B cell (primary cell): ENCODE data around the gene TMEM120A. TPM values are rescaled to one million over a fixed set of nuclear protein-coding genes. Genes with fewer than 3 reads are reported as not detected.
A peak's percentile ranks its signal among the peaks of the same experiment; 100 is the strongest.

Source experiments
- ATAC-seq: fragments of 200-7000 bp; cut with Tn5 transposase; one replicate; pipeline ENCODE4 v1.10.0; 2021; ENCODE audit warnings: low read depth, mild to moderate bottlenecking, moderate number of reproducible peaks, moderate library complexity
- CTCF ChIA-PET: fragments of 350-600 bp; sonication (Branson Sonifier 250); formaldehyde crosslinking; loops from one replicate; lab custom pipeline; 2021; ENCODE audit warnings: antibody characterized with exemption, inconsistent platforms; lab: Charles Lee
- POLR2A ChIA-PET: fragments of 350-600 bp; sonication (Branson Sonifier 250); formaldehyde crosslinking; loops from one replicate; lab custom pipeline; 2021; ENCODE audit warnings: antibody characterized with exemption; lab: Charles Lee
- DNase-seq: peaks from one replicate; pipeline ENCODE4 v3.0.0; 2013
- H2AFZ ChIP-seq: 2 replicates; pipeline ENCODE4 v1.6.1; 2012; ENCODE audit warnings: mild to moderate bottlenecking, low read depth, low read length; ENCODE audit not compliant: insufficient read depth, poor library complexity, severe bottlenecking
- H3K27ac ChIP-seq, 2 donors: 1 replicate in 1 of 2; 2 replicates in 1 of 2; pipeline ENCODE4 v1.5.1; 2012 to 2013; ENCODE audit warnings: low read length in 2 of 2, mild to moderate bottlenecking in 2 of 2, moderate library complexity in 1 of 2
- H3K27me3 ChIP-seq, 4 experiments: fragments of 200-600 bp in 1 of 4; sonication (generic) in 1 of 4; replicated peaks in 1 of 4; 1 replicate in 2 of 4; 2 replicates in 2 of 4; pipeline versions ENCODE4 v1.6.1 to v1.7.0; 2013 to 2016; ENCODE audit warnings: low read length in 3 of 4, mild to moderate bottlenecking in 2 of 4, mixed read lengths in 1 of 4, moderate library complexity in 1 of 4; ENCODE audit not compliant: insufficient read depth in 4 of 4, control insufficient read depth in 3 of 4; ENCODE audit errors: control extremely low read depth in 1 of 4
- H3K36me3 ChIP-seq, 2 experiments: replicated peaks in 1 of 2; 1 replicate in 1 of 2; 2 replicates in 1 of 2; pipeline versions ENCODE4 v1.6.1 to v1.7.1; 2013; ENCODE audit warnings: low read length in 1 of 2; ENCODE audit not compliant: insufficient read depth in 2 of 2, control insufficient read depth in 1 of 2; ENCODE audit errors: control extremely low read depth in 1 of 2, extremely low read depth in 1 of 2
- H3K4me1 ChIP-seq, 2 donors: fragments of 200-600 bp in 1 of 2; sonication (generic) in 1 of 2; 1 replicate in 1 of 2; 2 replicates in 1 of 2; pipeline versions ENCODE4 v1.5.1 to v1.6.1; 2013 to 2017; ENCODE audit warnings: low read length in 2 of 2; ENCODE audit not compliant: control insufficient read depth in 2 of 2, insufficient read depth in 2 of 2
- H3K4me2 ChIP-seq: replicated peaks from 2 replicates; pipeline ENCODE3; 2012; ENCODE audit warnings: mild to moderate bottlenecking, low read depth, low read length; ENCODE audit not compliant: poor library complexity, severe bottlenecking
- H3K4me3 ChIP-seq, 5 experiments: fragments of 200-600 bp in 1 of 5; sonication (generic) in 1 of 5; 1 replicate in 3 of 5; 2 replicates in 2 of 5; pipeline versions ENCODE4 v1.5.1 to v1.7.0; 2011 to 2016; ENCODE audit warnings: low read length in 4 of 5, mild to moderate bottlenecking in 4 of 5, low read depth in 2 of 5, control low read depth in 1 of 5, moderate library complexity in 1 of 5; ENCODE audit not compliant: insufficient read depth in 1 of 5; ENCODE audit errors: control extremely low read depth in 1 of 5, extremely low read depth in 1 of 5
- H3K79me2 ChIP-seq: fragments of 200-600 bp; sonication (generic); one replicate; pipeline ENCODE4 v1.6.0; 2016; ENCODE audit warnings: low read length; ENCODE audit not compliant: control insufficient read depth, insufficient read depth
- H3K9ac ChIP-seq: fragments of 200-600 bp; sonication (generic); 2 replicates; pipeline ENCODE4 v1.6.1; 2017; ENCODE audit warnings: mild to moderate bottlenecking, low read length, moderate library complexity
- H3K9me3 ChIP-seq, 3 donors: one replicate each; pipeline versions ENCODE4 v1.6.1 to v1.7.1; 2013; ENCODE audit warnings: low read length in 2 of 3; ENCODE audit not compliant: control insufficient read depth in 2 of 3, insufficient read depth in 1 of 3; ENCODE audit errors: control extremely low read depth in 1 of 3
- H4K20me1 ChIP-seq: 2 replicates; pipeline ENCODE4 v1.6.0; 2012; ENCODE audit warnings: mild to moderate bottlenecking, low read length; ENCODE audit not compliant: insufficient read depth, control insufficient read depth, poor library complexity, severe bottlenecking
- H3K27ac Mint-ChIP-seq: one replicate; pipeline ENCODE4 v1.8.0; 2021; ENCODE audit warnings: mixed read lengths
- H3K27me3 Mint-ChIP-seq: one replicate; pipeline ENCODE4 v1.8.0; 2021; ENCODE audit warnings: mixed read lengths
- H3K4me1 Mint-ChIP-seq: one replicate; pipeline ENCODE4 v1.8.0; 2021; ENCODE audit warnings: mixed read lengths
- H3K4me3 Mint-ChIP-seq: one replicate; pipeline ENCODE4 v1.8.0; 2021; ENCODE audit warnings: mixed read lengths
- H3K9me3 Mint-ChIP-seq: one replicate; pipeline ENCODE4 v1.8.0; 2022; ENCODE audit warnings: mixed read lengths; ENCODE audit not compliant: insufficient read depth
- EZH2 ChIP-seq: IDR thresholded peaks from 2 replicates; pipeline ENCODE4 v1.6.1; 2012; ENCODE audit warnings: borderline replicate concordance, low read depth, mild to moderate bottlenecking, moderate library complexity, low read length; ENCODE audit not compliant: insufficient read depth, poor library complexity, severe bottlenecking
- WGBS: methylation state at CpG from one replicate; pipeline ENCODE4 v1.1.5; 2013; ENCODE audit warnings: missing lambda C conversion rate; ENCODE audit not compliant: insufficient coverage; 5-methylcytosine and 5-hydroxymethylcytosine counted together
- intact Hi-C: fragments of 100-400 bp; cut with micrococcal nuclease; formaldehyde crosslinking; loops from one replicate; pipeline ENCODE4 v1.10.0; 2022
- polyA plus RNA-seq: library from polyadenylated mRNA; depleted of rRNA; stranded (reverse); fragments of >200 nt; gene quantifications from 2 replicates; pipeline ENCODE4 v1.2.3, GENCODE V29; 2012
- total RNA-seq, 2 donors: library from RNA; stranded (reverse); fragments of 120-200 nt in 1 of 2; gene quantifications; 1 replicate in 1 of 2; 2 replicates in 1 of 2; pipeline versions ENCODE4 v1.2.3 to v1.2.4, GENCODE V29; 2013 to 2022
- TF ChIP-seq, protein P1 (sequence below): fragments of 200-600 bp; IDR thresholded peaks from one replicate; pipeline ENCODE4 v1.8.0; 2022; ENCODE audit warnings: antibody characterized with exemption, mild to moderate bottlenecking

TMEM120A gene
- total and polyA plus RNA-seq, 2 donors (not counting 1 experiment from before 2014, with no cell fraction given): 39.0 to 49.3 TPM

DNA sequence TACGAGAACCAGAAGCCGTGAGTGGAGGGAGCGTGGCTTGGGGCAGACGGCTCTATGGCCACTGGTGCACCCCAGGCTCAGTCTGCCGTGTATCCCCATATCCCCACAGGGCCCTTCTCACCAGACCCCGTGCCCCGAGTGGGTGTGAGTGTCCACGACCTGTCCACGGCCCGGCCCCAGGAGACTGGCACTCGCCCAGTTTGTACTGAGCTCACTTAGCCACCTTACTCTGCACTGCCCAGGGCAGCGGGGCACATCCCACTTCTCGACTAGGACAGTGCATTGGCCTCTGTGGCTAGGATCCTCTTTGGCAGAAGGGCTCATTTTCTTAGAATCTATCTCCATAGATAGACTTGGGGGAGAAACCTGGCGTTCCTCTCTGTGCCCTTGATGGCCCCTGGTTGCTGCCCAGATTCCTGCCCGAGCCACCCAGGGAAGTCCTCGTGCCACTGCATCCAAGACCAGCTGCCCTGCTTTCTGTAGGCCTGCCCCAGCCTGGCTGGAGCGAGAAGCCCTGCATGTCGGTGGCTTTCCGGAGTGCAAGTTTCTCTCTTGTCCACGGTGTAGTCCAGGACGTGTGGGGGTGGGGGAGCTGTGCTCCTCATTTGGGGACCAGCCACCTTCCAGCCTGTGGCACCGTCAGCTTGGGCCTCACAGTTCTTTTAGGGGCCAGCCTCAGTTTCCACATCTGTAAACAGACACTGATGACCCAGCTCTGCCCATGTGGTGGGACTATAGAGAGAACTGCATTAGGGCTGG, 11.9 kb downstream of the TMEM120A start:
- Histone ChIP-seq H3K9me3 (no peaks in the 10 kb centered on the region), H3K27ac (no peak overlapping the region), H3K4me2 (no peak overlapping the region), H3K4me3 (no peak overlapping the region), H4K20me1 (no peaks in the 10 kb centered on the region), H3K9ac (no peak overlapping the region), H3K36me3 (peaks cover 0 to 54% of the 10 kb centered on the region in 2 experiments), H3K79me2 (no peaks in the 10 kb centered on the region), H3K27me3 (no peaks in the 10 kb centered on the region), H3K4me1 (no peaks in the 10 kb centered on the region), H2AFZ (no peak overlapping the region)
- no peak for DNase-seq
- Mint-ChIP-seq H3K27ac (no peak overlapping the region), H3K4me1 (no peaks in the 10 kb centered on the region), H3K27me3 (no peaks in the 10 kb centered on the region), H3K9me3 (no peaks in the 10 kb centered on the region), H3K4me3 (no peak overlapping the region)
- POLR2A ChIA-PET: no interaction called here
- peak; percentile 17 for ATAC-seq
- 96% methylated on average over 18 of the region's 22 CpGs for WGBS
- no peak for TF ChIP-seq EZH2
- TF ChIP-seq, protein P1, sequence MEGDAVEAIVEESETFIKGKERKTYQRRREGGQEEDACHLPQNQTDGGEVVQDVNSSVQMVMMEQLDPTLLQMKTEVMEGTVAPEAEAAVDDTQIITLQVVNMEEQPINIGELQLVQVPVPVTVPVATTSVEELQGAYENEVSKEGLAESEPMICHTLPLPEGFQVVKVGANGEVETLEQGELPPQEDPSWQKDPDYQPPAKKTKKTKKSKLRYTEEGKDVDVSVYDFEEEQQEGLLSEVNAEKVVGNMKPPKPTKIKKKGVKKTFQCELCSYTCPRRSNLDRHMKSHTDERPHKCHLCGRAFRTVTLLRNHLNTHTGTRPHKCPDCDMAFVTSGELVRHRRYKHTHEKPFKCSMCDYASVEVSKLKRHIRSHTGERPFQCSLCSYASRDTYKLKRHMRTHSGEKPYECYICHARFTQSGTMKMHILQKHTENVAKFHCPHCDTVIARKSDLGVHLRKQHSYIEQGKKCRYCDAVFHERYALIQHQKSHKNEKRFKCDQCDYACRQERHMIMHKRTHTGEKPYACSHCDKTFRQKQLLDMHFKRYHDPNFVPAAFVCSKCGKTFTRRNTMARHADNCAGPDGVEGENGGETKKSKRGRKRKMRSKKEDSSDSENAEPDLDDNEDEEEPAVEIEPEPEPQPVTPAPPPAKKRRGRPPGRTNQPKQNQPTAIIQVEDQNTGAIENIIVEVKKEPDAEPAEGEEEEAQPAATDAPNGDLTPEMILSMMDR: no peak
- CTCF ChIA-PET: no interaction called here
- intact Hi-C loops: no loop called here

DNA sequence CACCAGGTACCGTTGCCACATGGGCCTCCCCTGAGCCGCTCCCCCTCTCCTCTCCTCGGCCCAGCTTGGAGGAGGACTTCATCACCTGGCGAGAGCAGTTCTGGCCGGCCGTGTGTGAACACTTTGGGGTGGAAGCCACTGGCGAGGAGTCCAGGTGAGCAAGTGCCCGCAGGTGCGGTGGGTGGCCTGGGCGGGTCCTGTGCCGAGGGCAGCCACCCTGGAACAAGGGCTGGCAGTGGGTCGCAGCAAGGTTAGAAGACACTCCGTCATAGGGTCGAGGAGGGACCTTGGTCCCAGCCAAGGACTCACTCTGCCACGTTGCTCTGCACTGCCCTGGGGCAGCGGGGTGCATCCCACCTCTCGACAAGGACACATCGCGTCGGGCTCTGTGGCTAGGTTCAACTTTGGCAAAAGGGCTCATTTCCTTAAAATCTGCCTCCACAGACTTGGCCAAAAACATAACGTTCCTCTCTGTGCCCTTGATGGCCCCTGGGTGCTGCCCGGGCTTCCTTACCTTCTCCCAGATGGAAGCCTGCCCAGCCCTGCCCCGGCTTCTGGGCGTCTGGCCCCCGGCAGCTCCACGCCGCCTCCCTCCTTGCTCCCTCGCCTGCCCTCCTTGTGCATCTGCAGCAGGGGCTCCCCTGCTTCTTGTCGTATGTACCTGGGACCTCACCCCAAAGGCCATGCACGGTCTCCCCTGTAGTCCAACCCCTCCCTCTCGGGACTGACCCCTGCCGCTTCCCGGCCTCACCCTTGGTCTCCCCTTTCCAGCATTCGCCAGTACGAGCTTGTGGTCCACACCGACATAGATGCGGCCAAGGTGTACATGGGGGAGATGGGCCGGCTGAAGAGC, 12.7 kb downstream of the TMEM120A start:
- Histone ChIP-seq H3K36me3 (peaks cover 0 to 50% of the 10 kb centered on the region in 2 experiments), H3K4me3 (no peak overlapping the region), H2AFZ (no peak overlapping the region), H3K27ac (no peak overlapping the region), H3K27me3 (no peaks in the 10 kb centered on the region), H4K20me1 (no peaks in the 10 kb centered on the region), H3K4me1 (no peaks in the 10 kb centered on the region), H3K9me3 (no peaks in the 10 kb centered on the region), H3K9ac (no peak overlapping the region), H3K4me2 (no peak overlapping the region), H3K79me2 (no peaks in the 10 kb centered on the region)
- WGBS: 91% methylated on average over 35 of the region's 38 CpGs
- intact Hi-C loops: no loop called here
- H3K9me3 Mint-ChIP-seq: no peaks in the 10 kb centered on the region
- CTCF ChIA-PET: no interaction called here
- no peak overlapping the region for H3K27ac Mint-ChIP-seq
- no peaks in the 10 kb centered on the region for H3K4me1 Mint-ChIP-seq
- H3K27me3 Mint-ChIP-seq: no peaks in the 10 kb centered on the region
- POLR2A ChIA-PET: no interaction called here
- no peak for ATAC-seq
- no peak overlapping the region for H3K4me3 Mint-ChIP-seq
- DNase-seq: no peak
- TF ChIP-seq, protein P1: no peak
- no peak for TF ChIP-seq EZH2
